Endometrium (tissue), 2 donors: ENCODE results near the gene RRAGC.
"Not testable (repeated sequence)": the region's sequence is repeated elsewhere in the genome, so short reads cannot be mapped to it uniquely, and the experiment has no call there.

ENCODE experiments used
- FAIRE-seq: peaks from 2 replicates; lab custom pipeline; 2012; peaks lifted over from hg19 to GRCh38; lab: Jason Lieb, UNC
- donor health status: control.
- donor health status: control.

The RRAGC gene

GRCh38 chr1:38858833-38859560, 575 bp downstream of the RRAGC start:
- FAIRE-seq: no peak

GRCh38 chr1:38852780-38853179, 6.8 kb downstream of the RRAGC start:
- no peak for FAIRE-seq

GRCh38 chr1:38848071-38848470, 11.5 kb downstream of the RRAGC start:
- FAIRE-seq: no peak

- no peak for FAIRE-seq
Observed at GRCh38 chr1:38846210-38846609, 13.4 kb downstream of the RRAGC start.

GRCh38 chr1:38845088-38845487, 14.5 kb downstream of the RRAGC start:
- FAIRE-seq: not testable (repeated sequence)

- FAIRE-seq: no peak
Observed at GRCh38 chr1:38840281-38840680, 19.3 kb downstream of the RRAGC start.

GRCh38 chr1:38839363-38839762, 20.2 kb downstream of the RRAGC start:
- no peak for FAIRE-seq

- FAIRE-seq: not testable (repeated sequence)
Observed at GRCh38 chr1:38836316-38836715, 23.3 kb downstream of the RRAGC start.

GRCh38 chr1:38834937-38835827, 24.4 kb downstream of the RRAGC start:
- FAIRE-seq: peak; percentile 84

- no peak for FAIRE-seq
Observed at GRCh38 chr1:38834221-38834782, 25.3 kb downstream of the RRAGC start.

GRCh38 chr1:38833146-38833545, 26.4 kb downstream of the RRAGC start:
- FAIRE-seq: no peak

- FAIRE-seq: no peak
Observed at GRCh38 chr1:38832370-38832734, 27.2 kb downstream of the RRAGC start.

- FAIRE-seq: no peak
Observed at GRCh38 chr1:38831731-38832369, 27.7 kb downstream of the RRAGC start.

- no peak for FAIRE-seq
Observed at GRCh38 chr1:38829368-38829767, 30.2 kb downstream of the RRAGC start.

- FAIRE-seq: no peak
Observed at GRCh38 chr1:38827318-38827717, 32.3 kb downstream of the RRAGC start.

GRCh38 chr1:38826886-38827285, 32.7 kb downstream of the RRAGC start:
- FAIRE-seq: no peak

GRCh38 chr1:38826262-38826661, 33.3 kb downstream of the RRAGC start:
- FAIRE-seq: no peak

- FAIRE-seq: no peak
Observed at GRCh38 chr1:38820860-38821259, 38.7 kb downstream of the RRAGC start.

GRCh38 chr1:38819516-38819915, 40.1 kb downstream of the RRAGC start:
- no peak for FAIRE-seq

- no peak for FAIRE-seq
Observed at GRCh38 chr1:38819040-38819439, 40.5 kb downstream of the RRAGC start.

- FAIRE-seq: no peak
Observed at GRCh38 chr1:38818175-38818976, 41.2 kb downstream of the RRAGC start.
